IMR-90 (cell line): ENCODE data around the gene TIMM10. TPM values are rescaled to one million over a fixed set of nuclear protein-coding genes. Genes with fewer than 3 reads are reported as not detected.

ENCODE experiments used
- ATAC-seq: fragments of 200-7000 bp; cut with Tn5 transposase; 2 replicates; pipeline ENCODE4 v1.9.1; 2020; ENCODE audit warnings: low read depth, mild to moderate bottlenecking, moderate library complexity
- BruUV-seq: library from RNA; stranded (reverse); fragments of 400-500 nt; replicated peaks from 2 replicates; lab custom pipeline; 2021; lab: Mats Ljungman, UMichigan
- CTCF ChIA-PET: fragments of 300-600 bp; formaldehyde crosslinking; extraction: SDS; loops from one replicate; lab custom pipeline; 2021; ENCODE audit warnings: antibody characterized with exemption; lab: Yijun Ruan, JAX
- POLR2A ChIA-PET: fragments of 300-600 bp; sonication (Branson Sonifier 250); formaldehyde crosslinking; loops from one replicate; lab custom pipeline; 2022; ENCODE audit warnings: antibody characterized with exemption; ENCODE audit not compliant: unreplicated experiment; lab: Charles Lee
- DNase-seq: peaks from one replicate; pipeline ENCODE4 v3.0.0; 2013
- H2AFZ ChIP-seq: replicated peaks from 2 replicates; pipeline ENCODE3; 2013; ENCODE audit warnings: low read length, mild to moderate bottlenecking; ENCODE audit not compliant: poor library complexity
- H2AK5ac ChIP-seq: 2 replicates; pipeline ENCODE4 v1.6.1; 2013; ENCODE audit warnings: low read depth, low read length, inconsistent platforms
- H2AK9ac ChIP-seq: replicated peaks from 2 replicates; pipeline ENCODE3; 2013; ENCODE audit warnings: mild to moderate bottlenecking, low read depth, low read length, moderate library complexity; ENCODE audit not compliant: poor library complexity
- H2BK120ac ChIP-seq: 2 replicates; pipeline ENCODE4 v1.6.1; 2013; ENCODE audit warnings: low read depth, low read length, inconsistent platforms
- H2BK15ac ChIP-seq: 3 replicates; pipeline ENCODE4 v1.6.1; 2013; ENCODE audit warnings: low read depth, low read length, inconsistent platforms
- H2BK20ac ChIP-seq: 2 replicates; pipeline ENCODE4 v1.6.1; 2013; ENCODE audit warnings: low read depth, mild to moderate bottlenecking, inconsistent platforms, low read length, moderate library complexity
- H2BK5ac ChIP-seq: 2 replicates; pipeline ENCODE4 v1.6.1; 2013; ENCODE audit warnings: mild to moderate bottlenecking, low read depth, low read length, inconsistent platforms; ENCODE audit not compliant: poor library complexity, severe bottlenecking
- H3K14ac ChIP-seq: replicated peaks from 2 replicates; pipeline ENCODE4 v1.6.1; 2013; ENCODE audit warnings: low read depth, low read length, inconsistent platforms
- H3K18ac ChIP-seq: 2 replicates; pipeline ENCODE4 v1.6.1; 2013; ENCODE audit warnings: low read depth, low read length, control low read depth
- H3K23ac ChIP-seq: 2 replicates; pipeline ENCODE4 v1.6.1; 2013; ENCODE audit warnings: low read depth, low read length, inconsistent platforms
- H3K27ac ChIP-seq: 2 replicates; pipeline ENCODE4 v1.5.1; 2013; ENCODE audit warnings: mild to moderate bottlenecking, control low read depth, low read length; ENCODE audit not compliant: insufficient read depth
- H3K27me3 ChIP-seq: 2 replicates; pipeline ENCODE4 v1.6.1; 2013; ENCODE audit warnings: low read length; ENCODE audit not compliant: control insufficient read depth, insufficient read depth
- H3K36me3 ChIP-seq: 2 replicates; pipeline ENCODE4 v1.6.1; 2013; ENCODE audit warnings: low read length, mixed read lengths; ENCODE audit not compliant: control insufficient read depth, insufficient read depth
- H3K4ac ChIP-seq: 2 replicates; pipeline ENCODE4 v1.6.1; 2013; ENCODE audit warnings: low read depth, low read length, inconsistent platforms
- H3K4me1 ChIP-seq: 2 replicates; pipeline ENCODE4 v1.6.1; 2013; ENCODE audit warnings: low read length, mixed read lengths; ENCODE audit not compliant: control insufficient read depth, insufficient read depth
- H3K4me2 ChIP-seq: 2 replicates; pipeline ENCODE4 v1.6.1; 2013; ENCODE audit warnings: low read depth, mild to moderate bottlenecking, control low read depth, low read length, moderate library complexity
- H3K4me3 ChIP-seq: 2 replicates; pipeline ENCODE4 v1.5.1; 2013; ENCODE audit warnings: low read depth, mild to moderate bottlenecking, control low read depth, low read length, moderate library complexity; ENCODE audit not compliant: insufficient read depth
- H3K56ac ChIP-seq: 2 replicates; pipeline ENCODE4 v1.6.1; 2013; ENCODE audit warnings: low read length, inconsistent platforms; ENCODE audit not compliant: insufficient read depth; ENCODE audit errors: extremely low read depth
- H3K79me1 ChIP-seq, 2 experiments: 2 replicates each; pipeline ENCODE4 v1.6.1; 2013; ENCODE audit warnings: low read length in 2 of 2, inconsistent platforms in 1 of 2, low read depth in 1 of 2
- H3K9ac ChIP-seq: 2 replicates; pipeline ENCODE4 v1.6.1; 2013; ENCODE audit warnings: low read depth, low read length, control low read depth
- H3K9me1 ChIP-seq: 2 replicates; pipeline ENCODE4 v1.6.1; 2013; ENCODE audit warnings: low read length, inconsistent platforms; ENCODE audit not compliant: insufficient read depth
- H3K9me3 ChIP-seq: 2 replicates; pipeline ENCODE4 v1.6.1; 2013; ENCODE audit warnings: low read length; ENCODE audit not compliant: control insufficient read depth, insufficient read depth
- H4K20me1 ChIP-seq: 2 replicates; pipeline ENCODE4 v1.6.1; 2013; ENCODE audit warnings: low read length, inconsistent platforms; ENCODE audit not compliant: insufficient read depth
- H4K5ac ChIP-seq: 2 replicates; pipeline ENCODE4 v1.6.1; 2013; ENCODE audit warnings: mild to moderate bottlenecking, low read depth, low read length, control low read depth
- H4K8ac ChIP-seq, 2 experiments: 2 replicates each; pipeline ENCODE4 v1.6.1; 2013; ENCODE audit warnings: low read depth in 2 of 2, low read length in 2 of 2, control low read depth in 1 of 2, inconsistent platforms in 1 of 2
- H4K91ac ChIP-seq: 2 replicates; pipeline ENCODE4 v1.6.1; 2013; ENCODE audit warnings: low read depth, low read length, inconsistent platforms; ENCODE audit not compliant: insufficient read depth
- CTCF ChIP-seq: conservative IDR thresholded peaks from 2 replicates; pipeline ENCODE4 v1.5.1; 2012; ENCODE audit warnings: mild to moderate bottlenecking, low read depth, low read length, improper control_type of control experiment
- MAFK ChIP-seq: IDR thresholded peaks from 2 replicates; pipeline ENCODE4 v1.6.1; 2012; ENCODE audit warnings: low read depth, low read length, improper control_type of control experiment
- MAZ ChIP-seq: IDR thresholded peaks from 2 replicates; pipeline ENCODE4 v1.6.1; 2012; ENCODE audit warnings: low read depth, mild to moderate bottlenecking, low read length, improper control_type of control experiment, moderate library complexity, borderline replicate concordance
- MXI1 ChIP-seq: IDR thresholded peaks from 2 replicates; pipeline ENCODE4 v1.6.1; 2012; ENCODE audit warnings: low read depth, mild to moderate bottlenecking, low read length, moderate library complexity, borderline replicate concordance
- RCOR1 ChIP-seq: IDR thresholded peaks from 2 replicates; pipeline ENCODE4 v1.6.1; 2012; ENCODE audit warnings: mild to moderate bottlenecking, low read length, improper control_type of control experiment; ENCODE audit not compliant: insufficient replicate concordance
- RFX5 ChIP-seq: IDR thresholded peaks from 2 replicates; pipeline ENCODE4 v1.8.0; 2012; ENCODE audit warnings: low read depth, mild to moderate bottlenecking, low read length, moderate library complexity
- SMC3 ChIP-seq: fragments of 150-350 bp; IDR thresholded peaks from 2 replicates; pipeline ENCODE4 v1.6.1; 2016; ENCODE audit warnings: low read depth, mild to moderate bottlenecking, antibody characterized with exemption, low read length, moderate library complexity
- WGBS, 2 experiments: methylation state at CpG; one replicate each; pipeline versions ENCODE4 v1.1.5 to v1.1.7; 2013; ENCODE audit warnings: missing lambda C conversion rate in 2 of 2; ENCODE audit not compliant: insufficient read length in 1 of 2; ENCODE audit errors: extremely low coverage in 2 of 2; 5-methylcytosine and 5-hydroxymethylcytosine counted together
- dilution Hi-C: fragments of 300-500 bp; cut with HindIII; formaldehyde crosslinking; loops from one replicate; pipeline ENCODE4 v1.14.3; 2018; ENCODE audit warnings: low sequenced_read_pairs; ENCODE audit not compliant: unreplicated experiment
- in situ Hi-C: fragments of 300-500 bp; cut with MboI; formaldehyde crosslinking; loops from 3 replicates; pipeline ENCODE4 v1.14.3; 2019; ENCODE audit warnings: low sequenced_read_pairs, inconsistent platforms, mixed read lengths
- intact Hi-C: fragments of 100-400 bp; cut with micrococcal nuclease; formaldehyde crosslinking; loops from 2 replicates; pipeline ENCODE4 v1.10.0; 2022
- polyA plus RNA-seq, 3 experiments: library from polyadenylated mRNA; depleted of rRNA; stranded (reverse); fragments of >200 nt; gene quantifications; 2 replicates each; pipeline ENCODE4 v1.2.3, GENCODE V29; 2012; ENCODE audit warnings: low replicate concordance in 1 of 3
- total RNA-seq: library from RNA; depleted of rRNA; stranded (reverse); fragments of >200 nt; gene quantifications from 2 replicates; pipeline ENCODE4 v1.2.3, GENCODE V29; 2012
- TF ChIP-seq, protein P1 (sequence below): fragments of 150-350 bp; IDR thresholded peaks from 2 replicates; pipeline ENCODE4 v1.6.1; 2017; ENCODE audit warnings: mild to moderate bottlenecking, antibody characterized with exemption, low read length, low read depth

TIMM10 gene
- total and polyA plus RNA-seq, 2 of the 4 experiments (the other 2 are of a cell fraction): 96.8 to 135 TPM

DNA sequence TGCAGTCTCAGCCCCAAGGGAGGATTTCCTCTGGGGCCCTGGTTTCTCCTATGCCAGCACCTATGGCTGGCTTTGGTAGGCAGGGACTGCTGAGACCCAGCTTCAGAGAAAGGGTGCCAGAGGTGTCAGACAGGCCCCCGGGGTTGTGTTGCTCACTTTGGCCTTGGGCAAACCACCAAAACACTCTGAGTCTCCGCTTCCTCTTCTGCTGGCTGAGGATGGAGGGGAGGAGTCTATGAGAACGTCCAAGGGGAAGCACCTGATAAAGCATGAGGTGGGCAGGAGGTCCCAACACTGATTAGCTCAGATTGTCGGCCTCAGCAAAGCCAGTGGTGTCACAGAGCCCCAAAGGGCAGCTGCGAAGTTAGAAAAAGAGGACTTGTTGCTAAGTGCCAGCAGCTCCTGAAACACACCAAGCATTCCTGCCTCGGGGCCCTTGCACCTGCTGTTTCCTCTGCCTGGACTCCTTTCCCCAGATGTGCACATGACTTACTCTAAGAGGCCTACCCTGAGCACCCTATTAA is 17.4 kb upstream of the TIMM10 start:
- H3K79me1 ChIP-seq: no peaks in the 10 kb centered on the region
- no peak overlapping the region for H3K14ac ChIP-seq
- no peak overlapping the region for H2AFZ ChIP-seq
- H3K4me2 ChIP-seq: no peak overlapping the region
- H3K4me3 ChIP-seq: no peak overlapping the region
- no peak overlapping the region for H3K9ac ChIP-seq
- H3K27me3 ChIP-seq: peaks cover 6% of the 10 kb centered on the region; the same call in 1 of the 2 replicates
- H4K20me1 ChIP-seq: no peaks in the 10 kb centered on the region
- 86% methylated on average over 4 of the region's 6 CpGs; no CpG with 5 or more reads in 1 of the 2 experiments for WGBS, 2 experiments
- no peak overlapping the region for H3K4ac ChIP-seq
- no peak overlapping the region for H3K56ac ChIP-seq
- dilution Hi-C loops: no loop called here
- H2BK120ac ChIP-seq: no peak overlapping the region
- no peak for DNase-seq
- no peak overlapping the region for H4K5ac ChIP-seq
- no peak for ATAC-seq
- no peak overlapping the region for H2AK5ac ChIP-seq
- peak overlapping the region; percentile 79 for H2AK9ac ChIP-seq
- peaks cover 30% of the 10 kb centered on the region for H3K36me3 ChIP-seq
- H3K9me3 ChIP-seq: no peaks in the 10 kb centered on the region
- no peak overlapping the region for H3K23ac ChIP-seq
- no peak overlapping the region for H2BK5ac ChIP-seq
- CTCF ChIA-PET: interaction anchor here (0.6 kb wide), 1 partner anchor 111 kb away, joined by 8 read pairs; no protein-coding TSS in a partner anchor
- no peaks in the 10 kb centered on the region for H3K9me1 ChIP-seq
- intact Hi-C loops: no loop called here
- POLR2A ChIA-PET: interaction anchor here (0.6 kb wide), 1 partner anchor 978 kb away, joined by 3 read pairs; no protein-coding TSS in a partner anchor
- no peak overlapping the region for H4K8ac ChIP-seq
- H4K91ac ChIP-seq: no peak overlapping the region
- no peaks in the 10 kb centered on the region for H3K4me1 ChIP-seq
- BruUV-seq: no TSS peak
- no peak overlapping the region for H2BK20ac ChIP-seq
- no peak overlapping the region for H3K18ac ChIP-seq
- no peak overlapping the region for H2BK15ac ChIP-seq
- in situ Hi-C loops: no loop called here
- TF ChIP-seq MXI1 (no peak), CTCF (no peak), MAFK (no peak), SMC3 (no peak), RCOR1 (no peak), RFX5 (no peak), MAZ (no peak)
- TF ChIP-seq, protein P1, sequence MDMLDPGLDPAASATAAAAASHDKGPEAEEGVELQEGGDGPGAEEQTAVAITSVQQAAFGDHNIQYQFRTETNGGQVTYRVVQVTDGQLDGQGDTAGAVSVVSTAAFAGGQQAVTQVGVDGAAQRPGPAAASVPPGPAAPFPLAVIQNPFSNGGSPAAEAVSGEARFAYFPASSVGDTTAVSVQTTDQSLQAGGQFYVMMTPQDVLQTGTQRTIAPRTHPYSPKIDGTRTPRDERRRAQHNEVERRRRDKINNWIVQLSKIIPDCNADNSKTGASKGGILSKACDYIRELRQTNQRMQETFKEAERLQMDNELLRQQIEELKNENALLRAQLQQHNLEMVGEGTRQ: no peak
- H3K27ac ChIP-seq: no peak overlapping the region
